GM18517 (cell line): ENCODE data around the gene CCR3.

Experiments used
- ATAC-seq: cut with Tn5 transposase; IDR thresholded peaks from one replicate; pipeline ENCODE4 v1.9.1; 2021; ENCODE audit warnings: mild to moderate bottlenecking, moderate library complexity; ENCODE audit not compliant: unreplicated experiment

Gene CCR3

DNA sequence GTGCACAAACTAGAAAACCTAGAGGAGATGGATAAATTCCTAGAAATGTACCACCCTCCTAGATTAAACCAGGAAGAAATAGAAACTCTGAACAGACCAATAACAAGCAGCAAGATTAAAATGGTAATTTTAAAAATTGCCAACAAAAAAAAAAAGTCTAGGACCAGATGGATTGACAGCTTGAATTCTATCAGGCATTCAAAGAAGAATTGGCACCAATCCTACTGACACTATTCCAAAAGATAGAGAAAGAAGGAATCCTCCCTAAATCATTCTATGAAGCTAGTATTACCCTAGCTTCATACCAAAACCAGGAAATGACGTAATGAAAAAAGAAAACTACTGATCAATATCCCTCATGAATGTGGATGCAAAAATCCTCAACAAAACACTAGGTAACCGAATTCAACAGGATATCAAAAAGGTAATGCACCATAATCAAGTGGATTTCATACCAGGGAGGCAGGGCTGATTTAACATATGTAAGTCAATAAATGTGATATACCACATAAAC is 24.0 kb upstream of the CCR3 start:
- ATAC-seq, result no peak

- no peak for ATAC-seq
Measured at GRCh38 chr3:46221391-46221790, 20.9 kb upstream of the CCR3 start.

GRCh38 chr3:46221938-46222337 is 20.3 kb upstream of the CCR3 start:
- ATAC-seq, result no peak

GRCh38 chr3:46222435-46223161 is 19.7 kb upstream of the CCR3 start:
- no peak for ATAC-seq

- no peak for ATAC-seq
Measured at GRCh38 chr3:46228260-46229242, 13.7 kb upstream of the CCR3 start.

- no peak for ATAC-seq
Measured at GRCh38 chr3:46231323-46231722, 10.9 kb upstream of the CCR3 start.

GRCh38 chr3:46233194-46233593 is 9.1 kb upstream of the CCR3 start:
- no peak for ATAC-seq

- ATAC-seq, result no peak
Measured at GRCh38 chr3:46235425-46235824, 6.8 kb upstream of the CCR3 start.

DNA sequence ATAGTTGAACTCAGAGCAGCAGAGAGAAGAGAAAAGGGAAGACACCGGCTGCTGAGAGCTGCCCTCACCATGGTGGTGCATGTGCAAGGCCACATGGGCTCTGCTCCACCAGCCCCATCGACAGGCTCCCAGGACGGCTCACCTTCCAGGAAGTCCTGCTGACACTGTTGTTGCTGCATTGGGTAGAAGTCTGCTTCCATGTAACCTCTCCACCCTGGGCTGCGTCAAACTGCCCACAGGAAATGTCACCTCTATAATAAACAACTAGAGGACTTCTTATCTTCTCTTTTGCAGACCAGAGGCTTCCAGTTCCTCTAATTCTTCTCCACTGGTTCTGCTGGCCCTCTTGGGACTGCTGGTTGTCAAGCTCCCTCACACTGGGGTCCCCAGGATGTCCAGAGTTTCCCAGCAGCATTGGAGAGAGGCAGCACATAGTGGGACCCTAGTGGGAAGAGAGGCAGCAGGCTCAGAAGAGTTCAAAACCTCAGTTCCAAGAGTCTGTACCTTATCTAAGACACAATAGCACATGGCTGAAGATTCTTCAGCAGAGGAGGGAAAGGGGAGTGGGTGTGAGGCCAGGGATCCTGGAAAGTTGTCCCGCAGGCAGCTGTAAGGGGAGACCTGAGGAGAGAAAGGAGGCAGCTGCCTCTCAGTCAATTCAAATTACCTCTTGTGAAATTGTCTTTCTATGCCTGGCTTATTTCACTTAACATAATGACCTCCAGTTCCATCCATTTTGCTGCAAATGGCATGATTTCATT is 5.8 kb upstream of the CCR3 start:
- no peak for ATAC-seq

GRCh38 chr3:46238386-46238785 is 3.9 kb upstream of the CCR3 start:
- ATAC-seq, result no peak

GRCh38 chr3:46239301-46239938 is 2.8 kb upstream of the CCR3 start:
- ATAC-seq, result no peak

DNA sequence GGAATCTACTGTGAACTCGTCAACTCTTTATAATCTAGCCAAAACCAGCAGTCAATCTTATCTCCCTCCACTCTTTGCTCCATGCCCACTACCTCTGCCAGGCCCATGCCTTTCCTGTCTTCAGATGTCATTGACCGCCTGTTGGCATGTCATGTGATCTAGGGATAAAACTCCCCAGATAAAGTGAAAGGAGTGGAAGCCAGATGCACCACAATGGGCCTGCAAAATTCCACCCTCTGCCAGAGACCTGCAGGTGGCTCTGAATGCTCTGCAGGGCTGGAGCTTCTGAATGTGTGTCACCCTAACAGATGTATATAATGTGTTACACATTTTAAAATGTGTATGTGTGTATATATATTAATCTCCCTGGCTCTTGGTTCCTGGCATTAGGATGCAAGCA is 2.3 kb upstream of the CCR3 start:
- ATAC-seq, result no peak

DNA sequence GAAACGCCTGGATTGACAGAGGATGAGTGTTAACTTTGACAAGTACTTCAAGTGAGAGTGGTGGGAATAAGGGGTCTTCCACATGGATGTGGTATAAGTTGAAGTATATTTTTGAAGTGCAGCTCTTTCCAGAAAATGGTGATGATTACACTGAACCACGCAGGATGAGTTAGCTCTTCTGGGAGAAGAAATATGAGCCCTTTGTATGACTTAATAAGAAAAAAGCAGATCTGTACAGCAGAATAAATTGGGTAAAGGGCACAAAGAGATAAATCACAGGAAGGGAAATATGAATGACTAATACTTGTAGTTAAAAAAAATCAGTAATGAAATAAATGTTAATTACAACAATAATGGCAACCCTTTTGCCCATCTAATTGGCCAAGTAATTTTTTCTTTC is 1.3 kb downstream of the CCR3 start:
- no peak for ATAC-seq

- ATAC-seq, result no peak
Measured at GRCh38 chr3:46245146-46245545, 2.9 kb downstream of the CCR3 start.

GRCh38 chr3:46252980-46253379 is 10.7 kb downstream of the CCR3 start:
- ATAC-seq, result no peak

GRCh38 chr3:46258525-46258924 is 16.3 kb downstream of the CCR3 start:
- ATAC-seq, result no peak

DNA sequence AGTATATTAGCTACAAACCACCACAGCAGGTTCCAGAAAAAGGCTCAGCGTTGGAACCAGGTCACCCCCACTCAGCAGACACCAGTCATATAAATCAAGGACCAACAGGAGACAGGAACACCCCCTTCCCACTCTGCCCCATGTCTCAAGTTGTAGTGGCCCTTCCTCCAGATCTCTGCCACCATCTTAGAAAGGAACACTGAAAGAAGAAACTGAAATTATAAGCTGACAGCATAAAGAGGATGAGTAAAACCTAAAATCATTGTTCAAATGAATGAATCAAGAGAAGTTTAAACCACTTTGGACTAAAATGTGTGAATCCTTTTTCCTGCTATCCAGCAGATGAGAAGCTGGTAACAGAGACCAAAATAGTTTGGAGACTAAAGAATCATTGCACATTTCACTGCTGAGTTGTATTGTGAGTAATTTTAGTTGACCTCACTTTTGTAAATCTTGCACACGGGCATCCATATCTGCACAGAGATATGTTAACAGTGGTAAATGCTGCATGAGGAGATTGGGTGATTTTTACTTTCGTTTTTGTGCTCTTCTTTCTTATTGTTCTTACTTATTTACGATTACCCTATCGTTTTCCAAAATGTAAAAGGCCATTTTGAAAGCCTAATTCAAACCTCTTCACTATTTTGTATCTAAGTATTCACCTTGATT is 19.8 kb downstream of the CCR3 start:
- ATAC-seq, result no peak

- no peak for ATAC-seq
Measured at GRCh38 chr3:46264002-46264401, 21.7 kb downstream of the CCR3 start.

DNA sequence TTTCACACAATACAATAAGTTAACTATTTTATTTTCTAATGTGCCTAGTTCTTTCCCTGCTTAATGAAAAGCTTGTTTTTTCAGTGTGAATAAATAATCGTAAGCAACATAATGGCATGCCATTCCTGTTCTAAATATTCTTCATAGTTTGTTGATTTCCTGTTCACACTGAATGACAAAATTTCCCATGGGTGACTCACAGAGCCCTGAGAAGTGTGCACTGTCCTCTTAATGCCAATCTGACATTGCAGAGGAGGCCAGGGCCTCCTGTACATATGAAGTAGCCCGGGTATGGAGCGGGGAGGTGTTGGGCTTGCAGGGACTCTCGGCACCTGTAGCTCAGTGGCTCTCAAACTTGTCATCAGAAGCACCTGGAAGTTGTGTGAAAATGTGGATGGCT is 24.3 kb downstream of the CCR3 start:
- no peak for ATAC-seq

DNA sequence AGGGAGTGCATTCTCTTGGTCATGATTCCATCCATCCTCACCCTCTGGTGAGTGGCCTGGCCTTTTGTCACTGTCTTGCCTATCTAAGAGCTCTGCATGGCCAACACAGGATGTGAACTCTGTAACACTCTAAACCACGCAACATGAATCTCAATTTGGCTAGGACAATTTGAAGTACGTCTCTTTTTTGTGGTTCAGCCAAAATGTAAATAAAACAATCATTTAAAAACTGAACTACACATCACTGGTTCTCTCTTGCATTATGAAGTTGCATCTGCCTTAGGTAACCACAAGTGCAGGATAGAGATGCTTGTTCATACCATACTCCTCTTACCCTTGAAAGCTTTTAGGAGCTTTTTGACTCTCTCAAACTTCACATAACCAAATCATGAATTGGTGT is 27.3 kb downstream of the CCR3 start:
- no peak for ATAC-seq
